Fibroblast of lung (primary cell): ENCODE results near the gene ZMAT5. TPM values are rescaled to one million over a fixed set of nuclear protein-coding genes. Genes with fewer than 3 reads are reported as not detected.
A peak's percentile ranks its signal among the peaks of the same experiment; 100 is the strongest.

Experiments
- DNase-seq, 2 donors: peaks; one replicate each; pipeline versions ENCODE4 v3.0.0 to v3.0.0-alpha.2; 2010; ENCODE audit warnings: low read depth in 2 of 2
- H2AFZ ChIP-seq: 2 replicates; pipeline ENCODE4 v1.5.1; 2012; ENCODE audit warnings: low read length, control low read depth, inconsistent platforms
- H3K27ac ChIP-seq: 2 replicates; pipeline ENCODE4 v1.5.1; 2011; ENCODE audit warnings: low read length, control low read depth; ENCODE audit not compliant: insufficient read depth
- H3K27me3 ChIP-seq: 2 replicates; pipeline ENCODE4 v1.5.1; 2011; ENCODE audit warnings: mild to moderate bottlenecking, low read length; ENCODE audit not compliant: control insufficient read depth, insufficient read depth
- H3K36me3 ChIP-seq: 2 replicates; pipeline ENCODE4 v1.5.1; 2011; ENCODE audit warnings: low read length; ENCODE audit not compliant: control insufficient read depth, insufficient read depth
- H3K4me1 ChIP-seq: 2 replicates; pipeline ENCODE4 v1.5.1; 2011; ENCODE audit warnings: low read length; ENCODE audit not compliant: control insufficient read depth, insufficient read depth; ENCODE audit errors: extremely low read depth
- H3K4me2 ChIP-seq: 2 replicates; pipeline ENCODE4 v1.5.1; 2011; ENCODE audit warnings: low read length, control low read depth; ENCODE audit not compliant: insufficient read depth; ENCODE audit errors: extremely low read depth
- H3K4me3 ChIP-seq, 4 experiments: fragments of 200-600 bp in 1 of 4; sonication (generic) in 1 of 4; replicated peaks in 1 of 4; 2 replicates each; pipeline ENCODE4 v1.5.1; 2011 to 2016; ENCODE audit warnings: low read length in 4 of 4, low read depth in 3 of 4, mild to moderate bottlenecking in 3 of 4, control low read depth in 2 of 4, inconsistent platforms in 1 of 4, mixed read lengths in 1 of 4; ENCODE audit not compliant: insufficient read depth in 1 of 4; ENCODE audit errors: control extremely low read depth in 1 of 4
- H3K79me2 ChIP-seq: 2 replicates; pipeline ENCODE4 v1.5.1; 2012; ENCODE audit warnings: mild to moderate bottlenecking, low read length, inconsistent platforms; ENCODE audit not compliant: control insufficient read depth, insufficient read depth
- H3K9ac ChIP-seq: 2 replicates; pipeline ENCODE4 v1.5.1; 2011; ENCODE audit warnings: mild to moderate bottlenecking, low read length, control low read depth; ENCODE audit not compliant: insufficient read depth
- H3K9me3 ChIP-seq: 2 replicates; pipeline ENCODE4 v1.5.1; 2012; ENCODE audit warnings: low read depth, low read length; ENCODE audit not compliant: control insufficient read depth, insufficient read depth
- H4K20me1 ChIP-seq: 2 replicates; pipeline ENCODE4 v1.5.1; 2011; ENCODE audit warnings: low read length; ENCODE audit not compliant: control insufficient read depth, insufficient read depth; ENCODE audit errors: extremely low read depth
- CTCF ChIP-seq, 2 donors: IDR thresholded peaks in 1 of 2; conservative IDR thresholded peaks in 1 of 2; 1 replicate in 1 of 2; 2 replicates in 1 of 2; pipeline ENCODE4 v1.5.1; 2011 to 2012; ENCODE audit warnings: low read length in 2 of 2, control low read depth in 1 of 2, inconsistent platforms in 1 of 2, low read depth in 1 of 2, mild to moderate bottlenecking in 1 of 2
- EZH2 ChIP-seq: IDR thresholded peaks from 2 replicates; pipeline ENCODE4 v1.5.1; 2012; ENCODE audit warnings: low read length, control low read depth, mild to moderate bottlenecking; ENCODE audit errors: missing control alignments
- polyA plus RNA-seq, 2 donors: library from polyadenylated mRNA; depleted of rRNA in 1 of 2; stranded (reverse) in 1 of 2; unstranded in 1 of 2; fragments of >200 nt; gene quantifications; 2 replicates each; pipeline ENCODE4 v1.2.1, GENCODE V29; 2011 to 2012; ENCODE audit warnings: missing spikeins in 1 of 2
- total RNA-seq: library from RNA; depleted of rRNA; stranded (reverse); fragments of >200 nt; gene quantifications from 2 replicates; pipeline ENCODE4 v1.2.1, GENCODE V29; 2014

The ZMAT5 gene
- total and polyA plus RNA-seq, 2 donors (not counting 1 experiment from before 2014, with no cell fraction given), result 13.4 to 21.6 TPM

- DNase-seq, result no peak
- no peak overlapping the region for H3K4me3 ChIP-seq
- H3K4me2 ChIP-seq, result peak overlapping the region; percentile 30
Measured at GRCh38 chr22:29798801-29799200, 32.0 kb upstream of the ZMAT5 start.

GRCh38 chr22:29798318-29798717 is 31.5 kb upstream of the ZMAT5 start:
- Histone ChIP-seq H3K27me3 (no peaks in the 10 kb centered on the region), H3K4me3 (no peak overlapping the region), H3K4me2 (no peak overlapping the region), H3K79me2 (no peaks in the 10 kb centered on the region), H3K36me3 (peaks cover 13% of the 10 kb centered on the region), H2AFZ (no peak overlapping the region), H3K4me1 (peaks cover 14% of the 10 kb centered on the region), H3K27ac (peak overlapping the region; percentile 33), H3K9me3 (no peaks in the 10 kb centered on the region), H4K20me1 (no peaks in the 10 kb centered on the region), H3K9ac (no peak overlapping the region)
- no peak for TF ChIP-seq CTCF (conservative IDR thresholded peaks at IDR 0.05 in 1 of 2, IDR thresholded peaks at IDR 0.05 in 1 of 2; ENCODE audit: low read depth in 1 of 2, low read length in 2 of 2)
- DNase-seq, result no peak

More at GRCh38 chr22:29798801-29799200, 32.0 kb upstream of the ZMAT5 start:
- no peak for TF ChIP-seq CTCF (conservative IDR thresholded peaks at IDR 0.05 in 1 of 2, IDR thresholded peaks at IDR 0.05 in 1 of 2; ENCODE audit: low read depth in 1 of 2, low read length in 2 of 2)
- TF ChIP-seq EZH2, result no peak
- peaks cover 14% of the 10 kb centered on the region for H3K4me1 ChIP-seq
- peak overlapping the region; percentile 33 for H3K27ac ChIP-seq
- no peaks in the 10 kb centered on the region for H3K9me3 ChIP-seq
- no peaks in the 10 kb centered on the region for H3K27me3 ChIP-seq
- H3K79me2 ChIP-seq, result no peaks in the 10 kb centered on the region
- no peak overlapping the region for H3K9ac ChIP-seq
- H2AFZ ChIP-seq, result no peak overlapping the region
- H3K36me3 ChIP-seq, result peaks cover 13% of the 10 kb centered on the region
- no peaks in the 10 kb centered on the region for H4K20me1 ChIP-seq

GRCh38 chr22:29797351-29797750 is 30.5 kb upstream of the ZMAT5 start:
- no peak overlapping the region for H3K9ac ChIP-seq
- peaks cover 14% of the 10 kb centered on the region for H3K4me1 ChIP-seq
- no peaks in the 10 kb centered on the region for H3K9me3 ChIP-seq
- H3K4me2 ChIP-seq, result no peak overlapping the region
- TF ChIP-seq EZH2, result no peak
- TF ChIP-seq CTCF (conservative IDR thresholded peaks at IDR 0.05 in 1 of 2, IDR thresholded peaks at IDR 0.05 in 1 of 2; ENCODE audit: low read depth in 1 of 2, low read length in 2 of 2), result no peak
- H3K27ac ChIP-seq, result no peak overlapping the region
- H3K27me3 ChIP-seq, result no peaks in the 10 kb centered on the region
- H3K79me2 ChIP-seq, result no peaks in the 10 kb centered on the region
- no peak overlapping the region for H3K4me3 ChIP-seq
- DNase-seq, result no peak
- H2AFZ ChIP-seq, result no peak overlapping the region
- no peaks in the 10 kb centered on the region for H4K20me1 ChIP-seq
- H3K36me3 ChIP-seq, result peaks cover 13% of the 10 kb centered on the region
